Activated CD4-positive, CD25-positive, alpha-beta regulatory T cell treated with anti-CD3 and anti-CD28 coated beads, Interleukin-2, amount 50 U/mL, for 72 hours (primary cell): ENCODE measurements around the gene SPATS2.

Experiments used
- DNase-seq: peaks from one replicate; pipeline ENCODE4 v3.0.0; 2021

Gene SPATS2

GRCh38 chr12:49560695-49561094 lies 193.4 kb downstream of the SPATS2 start:
- DNase-seq, result no peak

- DNase-seq, result no peak
Measured at GRCh38 chr12:49562233-49562632, 195.0 kb downstream of the SPATS2 start.

- DNase-seq, result no peak
Measured at GRCh38 chr12:49562831-49563230, 195.6 kb downstream of the SPATS2 start.

GRCh38 chr12:49563951-49564685 lies 196.9 kb downstream of the SPATS2 start:
- no peak for DNase-seq

GRCh38 chr12:49564686-49565405 lies 197.6 kb downstream of the SPATS2 start:
- DNase-seq, result no peak

- DNase-seq, result no peak
Measured at GRCh38 chr12:49565406-49566265, 198.4 kb downstream of the SPATS2 start.

- DNase-seq, result no peak
Measured at GRCh38 chr12:49566361-49566760, 199.1 kb downstream of the SPATS2 start.

- no peak for DNase-seq
Measured at GRCh38 chr12:49567302-49567610, 200.0 kb downstream of the SPATS2 start.

- peak; percentile 91 for DNase-seq
Measured at GRCh38 chr12:49567611-49568441, 200.6 kb downstream of the SPATS2 start, which contains the start of gene MCRS1. MCRS1 (minus strand) TSS chr12:49568142; CDS start chr12:49566731, 1,411 bp downstream.

GRCh38 chr12:49568442-49569162 lies 201.3 kb downstream of the SPATS2 start:
- peak; percentile 18 for DNase-seq
